Breast epithelium (tissue), 3 donors: ENCODE results near the gene KXD1.

Experiments
- POLR2A ChIP-seq: fragments of 450-650 bp; IDR thresholded peaks from one replicate; pipeline ENCODE4 v1.6.1; 2016; ENCODE audit warnings: antibody characterized with exemption, mild to moderate bottlenecking, moderate library complexity
- POLR2AphosphoS5 ChIP-seq, 3 donors: sonication (generic); formaldehyde crosslinking; IDR thresholded peaks; one replicate each; pipeline ENCODE4 v1.6.1; 2017; ENCODE audit warnings: antibody characterized with exemption in 3 of 3
- TF ChIP-seq, protein P1 (sequence below), 3 donors: fragments of 450-650 bp; IDR thresholded peaks; one replicate each; pipeline ENCODE4 v1.5.1; 2016 to 2017; ENCODE audit warnings: antibody characterized with exemption in 3 of 3, mild to moderate bottlenecking in 3 of 3, moderate library complexity in 3 of 3

DNA sequence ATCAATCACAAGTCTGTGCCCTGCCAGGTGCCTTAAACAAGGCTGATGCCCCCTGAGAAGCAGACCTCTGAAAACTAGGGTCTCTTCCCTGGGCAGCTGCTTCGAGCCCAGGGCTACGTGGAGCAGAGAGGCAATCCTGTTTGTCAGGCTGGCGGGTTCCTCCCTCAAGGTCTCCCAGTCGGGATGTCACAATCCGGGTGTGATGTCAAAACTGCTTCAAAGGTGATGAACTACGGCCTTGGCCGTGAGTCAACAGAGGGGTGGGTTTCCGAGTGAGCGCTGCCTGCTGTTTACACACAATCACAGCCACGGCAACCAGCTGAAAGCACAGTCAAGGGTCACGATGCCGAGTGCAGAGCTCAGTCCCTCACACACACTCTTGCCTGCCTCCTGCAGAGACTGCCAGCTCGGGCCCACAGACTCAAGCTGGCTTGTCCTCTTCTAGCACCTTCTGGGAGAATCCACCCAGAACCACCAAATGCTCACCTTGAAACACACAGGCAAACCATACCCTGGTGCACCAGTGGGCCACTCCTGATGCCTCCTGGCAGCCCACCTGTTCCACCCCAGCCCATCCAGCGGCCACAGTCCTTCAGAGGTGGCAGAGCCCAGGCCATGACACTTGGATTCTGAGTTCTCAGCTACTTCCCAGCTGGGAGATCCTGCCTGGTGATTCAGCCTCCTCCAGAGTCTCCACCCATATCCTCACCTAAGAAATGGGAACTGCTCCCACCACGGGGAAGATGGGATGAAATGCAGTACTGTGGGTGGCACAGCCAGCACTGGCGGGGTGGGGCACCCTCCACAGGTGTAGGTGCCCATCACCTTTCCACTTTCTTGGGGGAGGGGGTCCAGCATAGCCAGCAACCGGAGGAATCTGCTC is 42.6 kb upstream of the KXD1 start:
- TF ChIP-seq, protein P1, sequence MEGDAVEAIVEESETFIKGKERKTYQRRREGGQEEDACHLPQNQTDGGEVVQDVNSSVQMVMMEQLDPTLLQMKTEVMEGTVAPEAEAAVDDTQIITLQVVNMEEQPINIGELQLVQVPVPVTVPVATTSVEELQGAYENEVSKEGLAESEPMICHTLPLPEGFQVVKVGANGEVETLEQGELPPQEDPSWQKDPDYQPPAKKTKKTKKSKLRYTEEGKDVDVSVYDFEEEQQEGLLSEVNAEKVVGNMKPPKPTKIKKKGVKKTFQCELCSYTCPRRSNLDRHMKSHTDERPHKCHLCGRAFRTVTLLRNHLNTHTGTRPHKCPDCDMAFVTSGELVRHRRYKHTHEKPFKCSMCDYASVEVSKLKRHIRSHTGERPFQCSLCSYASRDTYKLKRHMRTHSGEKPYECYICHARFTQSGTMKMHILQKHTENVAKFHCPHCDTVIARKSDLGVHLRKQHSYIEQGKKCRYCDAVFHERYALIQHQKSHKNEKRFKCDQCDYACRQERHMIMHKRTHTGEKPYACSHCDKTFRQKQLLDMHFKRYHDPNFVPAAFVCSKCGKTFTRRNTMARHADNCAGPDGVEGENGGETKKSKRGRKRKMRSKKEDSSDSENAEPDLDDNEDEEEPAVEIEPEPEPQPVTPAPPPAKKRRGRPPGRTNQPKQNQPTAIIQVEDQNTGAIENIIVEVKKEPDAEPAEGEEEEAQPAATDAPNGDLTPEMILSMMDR (IDR thresholded peaks at IDR 0.05), result no peak
- TF ChIP-seq POLR2A, result no peak
- peak in 1 of 3 donors; percentile 82 for TF ChIP-seq POLR2AphosphoS5 (IDR thresholded peaks at IDR 0.05)
